BJ (cell line): ENCODE measurements around the gene OPCML. TPM values are rescaled to one million over a fixed set of nuclear protein-coding genes. Genes with fewer than 3 reads are reported as not detected.

Experiments used
- CTCF ChIA-PET: fragments of 350-600 bp; formaldehyde crosslinking; extraction: SDS; loops from one replicate; lab custom pipeline; 2021; ENCODE audit warnings: antibody characterized with exemption, inconsistent platforms; lab: Yijun Ruan, JAX
- POLR2A ChIA-PET: fragments of 300-600 bp; sonication (Branson Sonifier 250); formaldehyde crosslinking; extraction: SDS; loops from one replicate; lab custom pipeline; 2021; ENCODE audit warnings: antibody characterized with exemption; lab: Charles Lee
- DNase-seq: peaks from one replicate; pipeline ENCODE4 v3.0.0-alpha.2; 2011; ENCODE audit warnings: low read depth
- H3K27me3 ChIP-seq: 2 replicates; pipeline ENCODE4 v1.6.0; 2011; ENCODE audit warnings: low read length; ENCODE audit not compliant: control insufficient read depth, insufficient read depth
- H3K36me3 ChIP-seq: 2 replicates; pipeline ENCODE4 v1.5.1; 2011; ENCODE audit warnings: low read length; ENCODE audit not compliant: control insufficient read depth, insufficient read depth
- H3K4me3 ChIP-seq: 2 replicates; pipeline ENCODE4 v1.5.1; 2011; ENCODE audit warnings: low read depth, mild to moderate bottlenecking, control low read depth, low read length
- polyA plus RNA-seq: library from polyadenylated mRNA; depleted of rRNA; stranded (reverse); fragments of >200 nt; gene quantifications from 2 replicates; pipeline ENCODE4 v1.2.3, GENCODE V29; 2011
- TF ChIP-seq, protein P1 (sequence below): IDR thresholded peaks from 2 replicates; pipeline ENCODE4 v1.5.1; 2011; ENCODE audit warnings: low read depth, mild to moderate bottlenecking, control low read depth, inconsistent platforms, low read length, moderate library complexity; ENCODE audit not compliant: insufficient read depth

OPCML gene
- polyA plus RNA-seq, 1 experiment, result 2.0 TPM

GRCh38 chr11:133249065-133249464 lies 283.2 kb downstream of the OPCML start:
- CTCF ChIA-PET, result no interaction called here
- DNase-seq, result no peak
- Histone ChIP-seq H3K4me3 (no peak overlapping the region), H3K27me3 (no peaks in the 10 kb centered on the region), H3K36me3 (no peaks in the 10 kb centered on the region)
- POLR2A ChIA-PET, result no interaction called here
- TF ChIP-seq, protein P1, sequence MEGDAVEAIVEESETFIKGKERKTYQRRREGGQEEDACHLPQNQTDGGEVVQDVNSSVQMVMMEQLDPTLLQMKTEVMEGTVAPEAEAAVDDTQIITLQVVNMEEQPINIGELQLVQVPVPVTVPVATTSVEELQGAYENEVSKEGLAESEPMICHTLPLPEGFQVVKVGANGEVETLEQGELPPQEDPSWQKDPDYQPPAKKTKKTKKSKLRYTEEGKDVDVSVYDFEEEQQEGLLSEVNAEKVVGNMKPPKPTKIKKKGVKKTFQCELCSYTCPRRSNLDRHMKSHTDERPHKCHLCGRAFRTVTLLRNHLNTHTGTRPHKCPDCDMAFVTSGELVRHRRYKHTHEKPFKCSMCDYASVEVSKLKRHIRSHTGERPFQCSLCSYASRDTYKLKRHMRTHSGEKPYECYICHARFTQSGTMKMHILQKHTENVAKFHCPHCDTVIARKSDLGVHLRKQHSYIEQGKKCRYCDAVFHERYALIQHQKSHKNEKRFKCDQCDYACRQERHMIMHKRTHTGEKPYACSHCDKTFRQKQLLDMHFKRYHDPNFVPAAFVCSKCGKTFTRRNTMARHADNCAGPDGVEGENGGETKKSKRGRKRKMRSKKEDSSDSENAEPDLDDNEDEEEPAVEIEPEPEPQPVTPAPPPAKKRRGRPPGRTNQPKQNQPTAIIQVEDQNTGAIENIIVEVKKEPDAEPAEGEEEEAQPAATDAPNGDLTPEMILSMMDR, result no peak

DNA sequence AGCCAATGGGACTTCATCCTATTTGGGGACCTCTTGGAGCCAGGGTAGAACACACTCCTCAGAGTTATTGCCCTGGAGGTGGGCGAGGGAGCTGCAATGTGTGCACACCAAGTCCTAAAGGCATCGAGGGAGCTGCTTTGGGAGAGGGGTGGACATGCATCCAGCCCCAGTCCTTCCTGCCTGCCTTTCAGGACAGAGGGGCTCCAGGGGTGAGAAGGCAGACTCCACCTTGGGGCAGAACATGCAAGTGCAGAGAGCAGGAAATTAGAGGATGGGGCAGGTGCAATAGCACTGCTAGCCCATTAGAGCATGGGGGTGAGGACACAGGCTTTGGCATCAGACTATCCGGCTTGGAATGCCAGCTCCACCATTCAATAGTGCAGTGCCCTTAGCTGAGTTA lies 288.5 kb downstream of the OPCML start:
- H3K27me3 ChIP-seq, result no peaks in the 10 kb centered on the region
- DNase-seq, result no peak
- H3K4me3 ChIP-seq, result no peak overlapping the region
- no peaks in the 10 kb centered on the region for H3K36me3 ChIP-seq
- POLR2A ChIA-PET, result no interaction called here
- CTCF ChIA-PET, result no interaction called here
- TF ChIP-seq, protein P1, result no peak

- TF ChIP-seq, protein P1, result no peak
- H3K27me3 ChIP-seq, result no peaks in the 10 kb centered on the region
- H3K36me3 ChIP-seq, result no peaks in the 10 kb centered on the region
- ChIA-PET POLR2A (no interaction called here), CTCF (no interaction called here)
- no peak for DNase-seq
- H3K4me3 ChIP-seq, result no peak overlapping the region
These were observed 291.2 kb downstream of the OPCML start for GRCh38 chr11:133240908-133241655.

GRCh38 chr11:133239575-133239974 lies 292.7 kb downstream of the OPCML start:
- H3K4me3 ChIP-seq, result no peak overlapping the region
- H3K36me3 ChIP-seq, result no peaks in the 10 kb centered on the region
- no peak for DNase-seq
- TF ChIP-seq, protein P1, result no peak
- POLR2A ChIA-PET, result no interaction called here
- no peaks in the 10 kb centered on the region for H3K27me3 ChIP-seq
- CTCF ChIA-PET, result no interaction called here

DNA sequence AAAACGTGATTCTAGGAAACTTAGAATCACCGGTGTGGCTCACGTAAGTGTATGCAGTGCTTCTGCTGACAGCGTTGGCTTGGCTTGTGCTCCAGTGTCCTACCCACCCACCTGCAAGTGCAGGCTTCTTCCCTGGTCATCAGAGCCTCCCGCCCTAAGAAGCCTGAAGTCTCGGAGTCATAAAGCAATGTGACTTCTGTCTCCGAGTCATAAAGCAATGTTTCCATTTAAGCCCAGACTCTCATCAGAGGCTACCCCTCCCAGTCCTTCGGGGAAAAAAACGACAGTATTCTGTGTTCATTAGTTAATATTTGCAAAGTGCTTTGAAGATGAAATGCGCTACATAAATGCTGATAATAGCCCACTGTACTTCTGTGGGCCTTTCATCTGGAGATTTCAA lies 293.8 kb downstream of the OPCML start:
- Histone ChIP-seq H3K36me3 (no peaks in the 10 kb centered on the region), H3K4me3 (no peak overlapping the region), H3K27me3 (no peaks in the 10 kb centered on the region)
- ChIA-PET CTCF (no interaction called here), POLR2A (no interaction called here)
- TF ChIP-seq, protein P1, result no peak
- no peak for DNase-seq
